ENCODE data around the gene NT5C3A. TPM values are rescaled to one million over a fixed set of nuclear protein-coding genes. Genes with fewer than 3 reads are reported as not detected.
A peak's percentile ranks its signal among the peaks of the same experiment; 100 is the strongest.

NT5C3A gene
- total and polyA plus RNA-seq, 2 donors = 33.0 to 50.0 TPM

DNA sequence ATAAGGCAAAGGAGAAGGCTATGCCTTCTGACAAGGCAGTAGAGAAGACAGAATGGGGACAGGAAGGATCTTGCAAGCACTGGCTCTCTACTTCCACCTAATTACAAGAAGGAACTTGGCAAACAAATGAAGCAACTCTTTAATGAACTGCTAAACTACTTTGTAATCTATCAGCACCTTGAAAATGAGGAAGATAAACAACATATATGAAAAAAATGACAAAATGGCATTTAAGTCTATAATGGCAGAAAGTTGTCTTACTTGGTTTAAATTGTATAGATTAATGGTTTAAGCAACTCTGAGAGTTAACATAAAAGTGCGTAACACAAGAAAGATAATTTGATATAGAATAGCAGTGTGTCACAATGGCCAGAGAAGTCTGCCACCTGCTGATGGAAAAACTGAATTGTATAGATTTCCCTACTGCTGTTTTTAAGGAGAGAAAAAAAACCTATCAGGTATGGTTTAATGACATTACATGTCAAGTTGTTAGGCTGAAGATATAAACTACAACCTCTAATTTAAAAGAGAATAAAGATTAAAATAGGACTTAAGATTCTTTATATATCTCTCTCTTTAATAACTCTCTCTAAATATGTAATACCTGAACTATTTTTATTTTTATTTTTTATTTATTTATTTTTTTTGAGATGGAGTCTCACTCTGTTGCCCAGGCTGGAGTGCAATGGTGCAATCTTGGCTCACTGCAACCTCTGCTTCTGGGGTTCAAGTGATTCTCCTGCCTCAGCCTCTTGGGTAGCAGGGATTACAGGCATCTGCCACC, 11.8 kb downstream of the NT5C3A start:
- Histone ChIP-seq H3K9me3 (ENCODE audit: control insufficient read depth in 2 of 2, insufficient read depth in 1 of 2, low read length in 1 of 2) (no peaks in the 10 kb centered on the region), H3K27ac (ENCODE audit: low read depth in 1 of 2, low read length in 1 of 2) (peak overlapping the region in 1 of 2 donors; percentile 32), H3K27me3 (ENCODE audit: control insufficient read depth in 2 of 2, insufficient read depth in 1 of 2, low read length in 1 of 2) (no peaks in the 10 kb centered on the region), H3K4me1 (ENCODE audit: control insufficient read depth in 2 of 2, insufficient read depth in 2 of 2, low read length in 2 of 2) (peaks cover 2 to 7% of the 10 kb centered on the region in 2 donors), H3K4me3 (ENCODE audit: low read length in 2 of 2) (no peak overlapping the region), H3K36me3 (ENCODE audit: control insufficient read depth in 2 of 2, insufficient read depth in 2 of 2, low read length in 1 of 2) (peaks cover 0 to 2% of the 10 kb centered on the region in 2 donors)
- 0% methylated on average over 1 of the region's 1 CpG for WGBS
- DNase-seq (ENCODE audit: low read depth in 6 of 9, low spot score in 9 of 9) = peak in 3 of 9 donors; percentile 37 to 70 (median 59)

GRCh38 chr7:33048704-33049103, 13.9 kb downstream of the NT5C3A start:
- no peak for DNase-seq (ENCODE audit: low read depth in 6 of 9, low spot score in 9 of 9)
- Histone ChIP-seq H3K9me3 (ENCODE audit: control insufficient read depth in 2 of 2, insufficient read depth in 1 of 2, low read length in 1 of 2) (no peaks in the 10 kb centered on the region), H3K27ac (ENCODE audit: low read depth in 1 of 2, low read length in 1 of 2) (no peak overlapping the region), H3K36me3 (ENCODE audit: control insufficient read depth in 2 of 2, insufficient read depth in 2 of 2, low read length in 1 of 2) (no peaks in the 10 kb centered on the region), H3K27me3 (ENCODE audit: control insufficient read depth in 2 of 2, insufficient read depth in 1 of 2, low read length in 1 of 2) (no peaks in the 10 kb centered on the region), H3K4me1 (ENCODE audit: control insufficient read depth in 2 of 2, insufficient read depth in 2 of 2, low read length in 2 of 2) (peaks cover 0 to 2% of the 10 kb centered on the region in 2 donors), H3K4me3 (ENCODE audit: low read length in 2 of 2) (no peak overlapping the region)
- WGBS = 96% methylated on average over 1 of the region's 1 CpG

- Histone ChIP-seq H3K36me3 (ENCODE audit: control insufficient read depth in 2 of 2, insufficient read depth in 2 of 2, low read length in 1 of 2) (no peaks in the 10 kb centered on the region), H3K27me3 (ENCODE audit: control insufficient read depth in 2 of 2, insufficient read depth in 1 of 2, low read length in 1 of 2) (no peaks in the 10 kb centered on the region), H3K4me3 (ENCODE audit: low read length in 2 of 2) (no peak overlapping the region), H3K9me3 (ENCODE audit: control insufficient read depth in 2 of 2, insufficient read depth in 1 of 2, low read length in 1 of 2) (no peaks in the 10 kb centered on the region), H3K27ac (ENCODE audit: low read depth in 1 of 2, low read length in 1 of 2) (no peak overlapping the region), H3K4me1 (ENCODE audit: control insufficient read depth in 2 of 2, insufficient read depth in 2 of 2, low read length in 2 of 2) (no peaks in the 10 kb centered on the region)
- DNase-seq (ENCODE audit: low read depth in 6 of 9, low spot score in 9 of 9) = no peak
- WGBS = 100% methylated on average over 3 of the region's 3 CpGs
Observed at GRCh38 chr7:33048257-33048656, 14.3 kb downstream of the NT5C3A start.

DNA sequence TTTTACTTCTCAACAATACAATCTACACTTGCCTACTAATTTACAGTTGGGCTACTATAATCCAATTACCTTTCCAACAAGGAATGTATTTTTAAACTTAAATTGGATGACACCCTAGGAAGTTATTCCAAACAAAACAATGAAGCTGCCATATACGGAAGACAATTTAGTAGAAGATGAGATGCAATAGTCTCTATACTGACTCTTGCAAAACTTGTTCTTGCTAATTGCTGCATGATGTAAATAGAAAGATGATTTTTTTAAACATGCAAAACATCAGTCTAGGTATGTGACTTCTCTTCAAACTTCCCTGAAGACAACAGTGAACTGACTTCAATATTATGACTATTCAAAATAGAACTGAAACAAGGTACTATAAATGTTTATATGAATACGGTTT, 17.6 kb downstream of the NT5C3A start:
- Histone ChIP-seq H3K27ac (ENCODE audit: low read depth in 1 of 2, low read length in 1 of 2) (no peak overlapping the region), H3K4me3 (ENCODE audit: low read length in 2 of 2) (no peak overlapping the region), H3K36me3 (ENCODE audit: control insufficient read depth in 2 of 2, insufficient read depth in 2 of 2, low read length in 1 of 2) (no peaks in the 10 kb centered on the region), H3K4me1 (ENCODE audit: control insufficient read depth in 2 of 2, insufficient read depth in 2 of 2, low read length in 2 of 2) (peaks cover under 1 to 5% of the 10 kb centered on the region in 2 donors), H3K9me3 (ENCODE audit: control insufficient read depth in 2 of 2, insufficient read depth in 1 of 2, low read length in 1 of 2) (no peaks in the 10 kb centered on the region), H3K27me3 (ENCODE audit: control insufficient read depth in 2 of 2, insufficient read depth in 1 of 2, low read length in 1 of 2) (no peaks in the 10 kb centered on the region)
- DNase-seq (ENCODE audit: low read depth in 6 of 9, low spot score in 9 of 9) = no peak
- WGBS = 48% methylated on average over 2 of the region's 2 CpGs

- Histone ChIP-seq H3K27ac (ENCODE audit: low read depth in 1 of 2, low read length in 1 of 2) (no peak overlapping the region), H3K4me1 (ENCODE audit: control insufficient read depth in 2 of 2, insufficient read depth in 2 of 2, low read length in 2 of 2) (peaks cover 3 to 5% of the 10 kb centered on the region in 2 donors), H3K4me3 (ENCODE audit: low read length in 2 of 2) (no peak overlapping the region), H3K27me3 (ENCODE audit: control insufficient read depth in 2 of 2, insufficient read depth in 1 of 2, low read length in 1 of 2) (no peaks in the 10 kb centered on the region), H3K9me3 (ENCODE audit: control insufficient read depth in 2 of 2, insufficient read depth in 1 of 2, low read length in 1 of 2) (no peaks in the 10 kb centered on the region), H3K36me3 (ENCODE audit: control insufficient read depth in 2 of 2, insufficient read depth in 2 of 2, low read length in 1 of 2) (no peaks in the 10 kb centered on the region)
- DNase-seq (ENCODE audit: low read depth in 6 of 9, low spot score in 9 of 9) = no peak
- WGBS = 96% methylated on average over 3 of the region's 3 CpGs
Observed at GRCh38 chr7:33044401-33044718, 18.2 kb downstream of the NT5C3A start.

GRCh38 chr7:33043501-33044400, 18.8 kb downstream of the NT5C3A start:
- no peaks in the 10 kb centered on the region for H3K36me3 ChIP-seq (ENCODE audit: control insufficient read depth in 2 of 2, insufficient read depth in 2 of 2, low read length in 1 of 2)
- no peak overlapping the region for H3K4me3 ChIP-seq (ENCODE audit: low read length in 2 of 2)
- no peak overlapping the region for H3K27ac ChIP-seq (ENCODE audit: low read depth in 1 of 2, low read length in 1 of 2)
- no peaks in the 10 kb centered on the region for H3K27me3 ChIP-seq (ENCODE audit: control insufficient read depth in 2 of 2, insufficient read depth in 1 of 2, low read length in 1 of 2)
- DNase-seq (ENCODE audit: low read depth in 6 of 9, low spot score in 9 of 9) = no peak
- 97% methylated on average over 6 of the region's 6 CpGs for WGBS
- no peaks in the 10 kb centered on the region for H3K9me3 ChIP-seq (ENCODE audit: control insufficient read depth in 2 of 2, insufficient read depth in 1 of 2, low read length in 1 of 2)
- peaks cover 3 to 5% of the 10 kb centered on the region in 2 donors for H3K4me1 ChIP-seq (ENCODE audit: control insufficient read depth in 2 of 2, insufficient read depth in 2 of 2, low read length in 2 of 2)

DNA sequence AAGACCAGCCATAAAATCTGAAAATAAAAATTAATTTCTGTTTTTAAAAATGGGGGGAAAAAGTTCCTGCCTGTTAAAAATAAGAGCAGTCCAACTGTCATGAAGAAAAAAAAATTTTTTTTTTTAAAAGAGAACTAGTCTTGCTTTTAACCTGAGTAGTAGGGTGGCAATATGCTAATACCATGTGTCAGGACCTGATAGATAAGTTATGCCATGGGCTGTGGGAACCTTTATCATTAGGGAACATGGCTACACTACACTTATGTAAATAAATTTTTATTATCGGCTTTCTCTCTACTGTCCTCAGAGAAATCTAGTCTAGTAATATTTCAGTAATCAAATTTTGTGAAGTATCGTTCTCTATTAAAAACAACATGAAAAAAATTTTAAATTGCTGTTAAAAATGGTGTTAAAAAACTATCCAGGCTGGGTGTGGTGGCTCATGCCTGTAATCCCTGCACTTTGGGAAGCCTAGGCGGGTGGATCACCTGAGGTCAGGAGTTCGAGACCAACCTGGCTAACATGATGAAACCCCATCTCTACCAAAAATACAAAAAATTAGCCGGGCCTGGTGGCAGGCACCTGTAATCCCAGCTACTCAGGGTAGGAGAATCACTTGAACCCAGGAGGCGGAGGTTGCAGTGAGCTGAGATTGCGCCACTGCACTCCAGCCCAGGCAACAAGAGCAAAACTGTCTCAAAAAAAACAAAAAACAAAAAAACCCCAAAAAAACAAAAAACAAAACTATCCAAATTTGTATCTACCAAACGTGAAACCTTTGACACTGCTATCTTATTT, 20.7 kb downstream of the NT5C3A start:
- H3K27ac ChIP-seq (ENCODE audit: low read depth in 1 of 2, low read length in 1 of 2) = no peak overlapping the region
- H3K27me3 ChIP-seq (ENCODE audit: control insufficient read depth in 2 of 2, insufficient read depth in 1 of 2, low read length in 1 of 2) = no peaks in the 10 kb centered on the region
- DNase-seq (ENCODE audit: low read depth in 6 of 9, low spot score in 9 of 9) = no peak
- H3K9me3 ChIP-seq (ENCODE audit: control insufficient read depth in 2 of 2, insufficient read depth in 1 of 2, low read length in 1 of 2) = no peaks in the 10 kb centered on the region
- H3K4me3 ChIP-seq (ENCODE audit: low read length in 2 of 2) = no peak overlapping the region
- no peaks in the 10 kb centered on the region for H3K36me3 ChIP-seq (ENCODE audit: control insufficient read depth in 2 of 2, insufficient read depth in 2 of 2, low read length in 1 of 2)
- peaks cover 3 to 5% of the 10 kb centered on the region in 2 donors for H3K4me1 ChIP-seq (ENCODE audit: control insufficient read depth in 2 of 2, insufficient read depth in 2 of 2, low read length in 2 of 2)
- WGBS = 97% methylated on average over 8 of the region's 8 CpGs

DNA sequence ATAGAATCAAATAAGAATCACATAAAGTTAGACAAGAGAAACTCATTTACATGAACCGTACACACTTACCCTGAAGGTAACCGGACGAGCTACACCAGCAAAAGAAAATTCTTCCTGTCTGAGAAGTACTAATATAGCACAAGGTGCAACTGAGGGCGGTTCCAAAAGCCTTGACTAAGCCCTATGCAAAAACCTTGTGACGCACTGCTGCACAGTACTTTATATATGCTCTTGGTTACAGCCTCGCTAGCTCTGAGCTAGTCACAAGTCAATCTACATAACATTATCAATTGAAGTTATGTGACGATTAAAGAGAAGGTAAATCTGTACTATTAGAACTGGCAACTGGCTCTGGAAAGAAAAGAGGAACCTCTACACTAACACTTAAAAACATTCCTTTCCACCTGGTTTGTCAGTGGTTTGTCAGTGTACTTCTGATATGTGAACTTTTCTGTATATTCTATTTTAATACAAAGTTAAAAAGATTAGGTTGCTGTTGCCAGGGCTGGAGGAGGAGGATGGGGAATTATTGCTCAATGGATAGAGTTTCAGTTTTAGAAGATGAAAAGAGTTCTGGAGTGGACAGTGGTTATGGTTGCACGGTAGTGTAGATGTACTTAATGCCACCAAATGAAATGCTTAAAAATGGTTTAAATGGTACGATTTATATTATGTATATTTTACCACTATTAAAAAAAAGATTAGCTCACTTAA, 21.6 kb downstream of the NT5C3A start:
- peak overlapping the region in 1 of 2 donors; percentile 24 for H3K4me3 ChIP-seq (ENCODE audit: low read length in 2 of 2)
- H3K27ac ChIP-seq (ENCODE audit: low read depth in 1 of 2, low read length in 1 of 2) = peak overlapping the region; percentile 42 to 43
- H3K9me3 ChIP-seq (ENCODE audit: control insufficient read depth in 2 of 2, insufficient read depth in 1 of 2, low read length in 1 of 2) = no peaks in the 10 kb centered on the region
- no peaks in the 10 kb centered on the region for H3K36me3 ChIP-seq (ENCODE audit: control insufficient read depth in 2 of 2, insufficient read depth in 2 of 2, low read length in 1 of 2)
- H3K27me3 ChIP-seq (ENCODE audit: control insufficient read depth in 2 of 2, insufficient read depth in 1 of 2, low read length in 1 of 2) = no peaks in the 10 kb centered on the region
- peaks cover 3 to 5% of the 10 kb centered on the region in 2 donors for H3K4me1 ChIP-seq (ENCODE audit: control insufficient read depth in 2 of 2, insufficient read depth in 2 of 2, low read length in 2 of 2)
- 13% methylated on average over 9 of the region's 9 CpGs for WGBS
- DNase-seq (ENCODE audit: low read depth in 6 of 9, low spot score in 9 of 9) = peak; percentile 50 to 89 (median 72)
